GM21526 (cell line): ENCODE data around the gene ORC5.

ENCODE experiments used
- ATAC-seq: cut with Tn5 transposase; IDR thresholded peaks from one replicate; pipeline ENCODE4 v1.9.1; 2021; ENCODE audit warnings: moderate library complexity; ENCODE audit not compliant: unreplicated experiment, low FRiP score

ORC5 gene

GRCh38 chr7:104133238-104133637, 74.6 kb downstream of the ORC5 start:
- no peak for ATAC-seq

- ATAC-seq: no peak
Observed at GRCh38 chr7:104130726-104131125, 77.1 kb downstream of the ORC5 start.

GRCh38 chr7:104127204-104127603, 80.6 kb downstream of the ORC5 start:
- ATAC-seq: no peak

GRCh38 chr7:104126411-104126841, 81.4 kb downstream of the ORC5 start:
- ATAC-seq: no peak

GRCh38 chr7:104124893-104125477, 82.8 kb downstream of the ORC5 start:
- ATAC-seq: no peak

- no peak for ATAC-seq
Observed at GRCh38 chr7:104124469-104124868, 83.3 kb downstream of the ORC5 start.

GRCh38 chr7:104123786-104124185, 84.0 kb downstream of the ORC5 start:
- ATAC-seq: no peak

- no peak for ATAC-seq
Observed at GRCh38 chr7:104113788-104114187, 94.0 kb downstream of the ORC5 start.

GRCh38 chr7:104112623-104113022, 95.2 kb downstream of the ORC5 start:
- no peak for ATAC-seq

- no peak for ATAC-seq
Observed at GRCh38 chr7:104111271-104111670, 96.5 kb downstream of the ORC5 start.

GRCh38 chr7:104106108-104106905, 101.5 kb downstream of the ORC5 start:
- no peak for ATAC-seq

GRCh38 chr7:104098890-104099289, 108.9 kb downstream of the ORC5 start:
- ATAC-seq: no peak

- no peak for ATAC-seq
Observed at GRCh38 chr7:104096683-104097082, 111.1 kb downstream of the ORC5 start.

- ATAC-seq: no peak
Observed at GRCh38 chr7:104093127-104093526, 114.7 kb downstream of the ORC5 start.

- no peak for ATAC-seq
Observed at GRCh38 chr7:104091242-104091641, 116.6 kb downstream of the ORC5 start.

- ATAC-seq: no peak
Observed at GRCh38 chr7:104089612-104090011, 118.2 kb downstream of the ORC5 start.

- no peak for ATAC-seq
Observed at GRCh38 chr7:104089061-104089460, 118.8 kb downstream of the ORC5 start.
